Ovary (tissue), 9 donors: Measurements from ENCODE around the gene SLCO2A1. TPM values are rescaled to one million over a fixed set of nuclear protein-coding genes. Genes with fewer than 3 reads are reported as not detected.

ENCODE experiments used
- DNase-seq, 5 donors: peaks; one replicate each; pipeline ENCODE4 v3.0.0-alpha.2; 2019 to 2020
- H3K27ac ChIP-seq, 2 donors: fragments of 200-600 bp; one replicate each; pipeline versions ENCODE4 v1.5.1 to v1.8.0; 2019 to 2022
- H3K27me3 ChIP-seq: fragments of 200-600 bp; one replicate; pipeline ENCODE4 v1.8.0; 2022
- H3K36me3 ChIP-seq: fragments of 200-600 bp; sonication (generic); one replicate; pipeline ENCODE4 v1.5.1; 2019
- H3K4me1 ChIP-seq: one replicate; pipeline ENCODE4 v1.8.1; 2013; ENCODE audit warnings: mild to moderate bottlenecking, moderate library complexity; ENCODE audit not compliant: insufficient read depth
- H3K4me3 ChIP-seq: fragments of 200-600 bp; sonication (generic); one replicate; pipeline ENCODE4 v1.5.1; 2017
- H3K9me3 ChIP-seq, 2 donors: fragments of 200-600 bp in 1 of 2; sonication (generic) in 1 of 2; one replicate each; pipeline versions ENCODE4 v1.5.1 to v1.8.1; 2013 to 2019; ENCODE audit warnings: mild to moderate bottlenecking in 1 of 2, moderate library complexity in 1 of 2
- CTCF ChIP-seq, 3 donors: fragments of 450-650 bp in 2 of 3; fragments of 200-600 bp in 1 of 3; IDR thresholded peaks; one replicate each; pipeline versions ENCODE4 v1.5.1 to v1.8.0; 2016 to 2022; ENCODE audit warnings: antibody characterized with exemption in 3 of 3, mild to moderate bottlenecking in 1 of 3
- EP300 ChIP-seq: sonication (generic); formaldehyde crosslinking; IDR thresholded peaks from one replicate; pipeline ENCODE4 v1.6.1; 2017; ENCODE audit warnings: antibody characterized with exemption
- POLR2A ChIP-seq: fragments of 450-650 bp; IDR thresholded peaks from one replicate; pipeline ENCODE4 v1.6.1; 2017; ENCODE audit warnings: antibody characterized with exemption, mild to moderate bottlenecking, moderate library complexity
- WGBS, 3 donors: extraction: QIAGEN DNeasy Blood & Tissue Kit in 1 of 3; methylation state at CpG; one replicate each; pipeline versions ENCODE4 v1.1.5 to v1.1.7; 2013 to 2017; 5-methylcytosine and 5-hydroxymethylcytosine counted together
- intact Hi-C, 4 donors: fragments of 100-400 bp; cut with DNase I; formaldehyde crosslinking; loops; one replicate each; pipeline versions ENCODE4 v1.11.0 to v1.15.1; 2022 to 2023
- polyA plus RNA-seq, 2 donors: library from polyadenylated mRNA; stranded (reverse); fragments of 200-250 nt in 1 of 2; fragments of 350-450 nt in 1 of 2; fragmentation: Illumina TruSeq in 1 of 2; extraction: RNeasy Lipid Tissue Mini Kit (QIAGEN cat#74804) in 1 of 2; gene quantifications; one replicate each; pipeline ENCODE4 v1.2.3, GENCODE V29; 2013 to 2014
- total RNA-seq, 7 donors: library from RNA; depleted of rRNA in 2 of 7; stranded (reverse); fragments of >200 nt in 2 of 7; fragmentation: NEBNext Ultra II Directional in 3 of 7; extraction: Animal tissue kit (Norgen Biotek cat#: 25700) in 3 of 7; gene quantifications; one replicate each; pipeline versions ENCODE4 v1.1.0 to v1.2.4, GENCODE V29; 2016 to 2023
- donor health status: DM: no; HTN: no; CAD: no; lungs with moderate emphysema.
- donor health status: DM: no; HTN: no; CAD: no.
- donor health status: Bipolar disorder and iron deficiency.
- donor health status: DM: yes; HTN: yes; CAD: no.
- donor health status: DM: no; HTN: no; CAD: no.
- donor health status: DM: yes; HTN: yes; CAD: no.

Gene SLCO2A1
- total and polyA plus RNA-seq, 9 donors: 0.83 to 23.6 (median 3.7) TPM

- H3K4me1 ChIP-seq: no peaks in the 10 kb centered on the region
- no peaks in the 10 kb centered on the region for H3K27me3 ChIP-seq
- H3K36me3 ChIP-seq: no peaks in the 10 kb centered on the region
- no peak overlapping the region for H3K27ac ChIP-seq
- intact Hi-C loops: no loop called here
- H3K9me3 ChIP-seq: no peaks in the 10 kb centered on the region
- 65 to 74% (median 69%) methylated on average over 8 of the region's 8 CpGs for WGBS, 3 donors
- DNase-seq: no peak
- TF ChIP-seq EP300: no peak
- TF ChIP-seq POLR2A: no peak
- no peak overlapping the region for H3K4me3 ChIP-seq
Observed at GRCh38 chr3:133987136-133987535, 42.6 kb downstream of the SLCO2A1 start.

GRCh38 chr3:133986311-133986710 lies 43.4 kb downstream of the SLCO2A1 start:
- H3K4me3 ChIP-seq: no peak overlapping the region
- intact Hi-C loops: no loop called here
- TF ChIP-seq CTCF (IDR thresholded peaks at IDR 0.05) (no peak), POLR2A (no peak), EP300 (no peak)
- H3K27ac ChIP-seq: no peak overlapping the region
- no peaks in the 10 kb centered on the region for H3K4me1 ChIP-seq
- no peak for DNase-seq
- H3K9me3 ChIP-seq: no peaks in the 10 kb centered on the region
- 51 to 64% (median 53%) methylated on average over 6 of the region's 6 CpGs for WGBS, 3 donors
- no peaks in the 10 kb centered on the region for H3K36me3 ChIP-seq
- no peaks in the 10 kb centered on the region for H3K27me3 ChIP-seq

GRCh38 chr3:133984975-133985374 lies 44.8 kb downstream of the SLCO2A1 start:
- Histone ChIP-seq H3K4me1 (no peaks in the 10 kb centered on the region), H3K36me3 (no peaks in the 10 kb centered on the region), H3K9me3 (no peaks in the 10 kb centered on the region), H3K27ac (no peak overlapping the region), H3K4me3 (no peak overlapping the region), H3K27me3 (no peaks in the 10 kb centered on the region)
- WGBS, 3 donors: 68 to 77% (median 73%) methylated on average over 7 of the region's 7 CpGs
- intact Hi-C loops: no loop called here
- TF ChIP-seq CTCF (IDR thresholded peaks at IDR 0.05) (no peak), POLR2A (no peak), EP300 (no peak)
- DNase-seq: no peak

GRCh38 chr3:133983576-133984560 lies 45.9 kb downstream of the SLCO2A1 start:
- no peaks in the 10 kb centered on the region for H3K36me3 ChIP-seq
- no peaks in the 10 kb centered on the region for H3K9me3 ChIP-seq
- H3K4me1 ChIP-seq: no peaks in the 10 kb centered on the region
- H3K27ac ChIP-seq: no peak overlapping the region
- H3K27me3 ChIP-seq: no peaks in the 10 kb centered on the region
- no peak for DNase-seq
- no peak for TF ChIP-seq POLR2A
- no peak for TF ChIP-seq CTCF (IDR thresholded peaks at IDR 0.05)
- no peak for TF ChIP-seq EP300
- H3K4me3 ChIP-seq: no peak overlapping the region
- WGBS, 3 donors: 77 to 86% (median 80%) methylated on average over 9 of the region's 9 CpGs
- intact Hi-C loops: no loop called here

- no peaks in the 10 kb centered on the region for H3K4me1 ChIP-seq
- no peaks in the 10 kb centered on the region for H3K36me3 ChIP-seq
- no peak overlapping the region for H3K4me3 ChIP-seq
- H3K9me3 ChIP-seq: no peaks in the 10 kb centered on the region
- no peak overlapping the region for H3K27ac ChIP-seq
- no peaks in the 10 kb centered on the region for H3K27me3 ChIP-seq
- 79 to 84% (median 82%) methylated on average over 7 of the region's 7 CpGs for WGBS, 3 donors
- intact Hi-C loops: no loop called here
- TF ChIP-seq EP300 (no peak), CTCF (IDR thresholded peaks at IDR 0.05) (no peak), POLR2A (no peak)
- DNase-seq: no peak
Observed at GRCh38 chr3:133983126-133983525, 46.6 kb downstream of the SLCO2A1 start.
